HT1080 (cell line): ENCODE measurements around the gene GIT1. TPM values are rescaled to one million over a fixed set of nuclear protein-coding genes. Genes with fewer than 3 reads are reported as not detected.

Experiments
- DNase-seq: peaks from one replicate; pipeline ENCODE4 v3.0.0-alpha.2; 2015; ENCODE audit warnings: low read depth
- total RNA-seq: library from RNA; depleted of rRNA; stranded (reverse); fragments of >200 nt; shearing (Covaris generic); gene quantifications from 2 replicates; pipeline ENCODE4 v1.2.3, GENCODE V29; 2014; rRNA removed

Gene GIT1
- total RNA-seq, 1 experiment from 2014 or later = 97.4 TPM

DNA sequence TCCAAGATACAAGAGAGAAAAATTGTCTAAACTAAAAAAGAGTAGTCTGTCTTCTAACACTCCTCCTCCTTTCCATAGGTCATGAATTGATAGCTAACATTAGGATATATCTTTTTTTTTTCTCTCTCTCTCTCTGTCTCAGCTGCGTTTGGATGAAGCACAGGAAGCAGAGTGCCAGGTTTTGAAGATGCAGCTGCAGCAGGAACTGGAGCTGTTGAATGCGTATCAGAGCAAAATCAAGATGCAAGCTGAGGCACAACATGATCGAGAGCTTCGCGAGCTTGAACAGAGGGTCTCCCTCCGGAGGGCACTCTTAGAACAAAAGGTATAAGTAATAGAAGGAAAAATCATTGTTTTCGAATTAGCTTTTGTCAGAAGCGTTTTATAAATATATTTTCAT is 55.5 kb downstream of the GIT1 start:
- DNase-seq = no peak

- DNase-seq = peak; percentile 4
These were observed 63.1 kb downstream of the GIT1 start for GRCh38 chr17:29526322-29526721.

GRCh38 chr17:29524692-29525091 is 64.8 kb downstream of the GIT1 start:
- DNase-seq = no peak

Other genes starting within 250 kb of the GIT1 start
- gene TAOK1, start 199.3 kb downstream of the GIT1 start, total RNA-seq = 26.6 and 29.5 TPM in 2 replicates
- 6.3 and 6.4 TPM in 2 replicates for gene ABHD15, start 22.6 kb downstream of the GIT1 start, total RNA-seq
- gene TP53I13, start 20.9 kb downstream of the GIT1 start, total RNA-seq = 21.9 and 26.1 TPM in 2 replicates
- gene ANKRD13B, start 3.5 kb upstream of the GIT1 start, total RNA-seq = 14.2 and 17.9 TPM in 2 replicates
- gene CORO6, start 33.3 kb upstream of the GIT1 start, total RNA-seq = 1.4 and 2.4 TPM in 2 replicates